Skeletal muscle tissue (tissue), 4 donors: ENCODE data around the gene SMIM13. TPM values are rescaled to one million over a fixed set of nuclear protein-coding genes. Genes with fewer than 3 reads are reported as not detected.

Experiments used
- H3K27ac ChIP-seq: one replicate; pipeline ENCODE4 v1.7.0; 2013; ENCODE audit warnings: mild to moderate bottlenecking, low read depth, low read length, inconsistent platforms
- H3K27me3 ChIP-seq, 3 donors: one replicate each; pipeline ENCODE4 v1.7.0; 2013; ENCODE audit warnings: low read length in 3 of 3; ENCODE audit not compliant: control insufficient read depth in 3 of 3, insufficient read depth in 3 of 3
- H3K36me3 ChIP-seq, 3 donors: one replicate each; pipeline ENCODE4 v1.7.0; 2013; ENCODE audit warnings: low read length in 3 of 3; ENCODE audit not compliant: control insufficient read depth in 3 of 3, insufficient read depth in 3 of 3
- H3K4me1 ChIP-seq, 3 donors: one replicate each; pipeline ENCODE4 v1.7.0; 2013; ENCODE audit warnings: low read length in 3 of 3, mild to moderate bottlenecking in 3 of 3; ENCODE audit not compliant: control insufficient read depth in 3 of 3, insufficient read depth in 3 of 3
- H3K4me3 ChIP-seq, 3 donors: one replicate each; pipeline ENCODE4 v1.7.0; 2013; ENCODE audit warnings: low read length in 3 of 3
- H3K9ac ChIP-seq, 3 donors: one replicate each; pipeline ENCODE4 v1.7.0; 2013; ENCODE audit warnings: low read length in 3 of 3, mild to moderate bottlenecking in 3 of 3, moderate library complexity in 2 of 3, low read depth in 1 of 3
- H3K9me3 ChIP-seq, 3 donors: one replicate each; pipeline ENCODE4 v1.7.0; 2013; ENCODE audit warnings: low read length in 3 of 3; ENCODE audit not compliant: control insufficient read depth in 3 of 3
- total RNA-seq: library from RNA; depleted of rRNA; stranded (reverse); fragments of >200 nt; gene quantifications from one replicate; pipeline ENCODE4 v1.2.3, GENCODE V29; 2014
- donor health status: Osteomylitis.

The SMIM13 gene
- total RNA-seq = 7.8 TPM

- no peaks in the 10 kb centered on the region for H3K9me3 ChIP-seq
- H3K27ac ChIP-seq = peak within 1 kb of the TSS; percentile 88
- H3K4me3 ChIP-seq = peak within 1 kb of the TSS; percentile 91 to 99 (median 97)
- H3K36me3 ChIP-seq = no peaks in the 10 kb centered on the region
- no peaks in the 10 kb centered on the region for H3K27me3 ChIP-seq
- peaks cover 9 to 16% (median 10%) of the 10 kb centered on the region in 3 donors for H3K4me1 ChIP-seq
- H3K9ac ChIP-seq = peak within 1 kb of the TSS; percentile 87 to 91 (median 87)
Measured at GRCh38 chr6:11093626-11094410, at the start of gene SMIM13. Gene SMIM13 (plus strand): TSS chr6:11093834. CDS start chr6:11094314, 480 bp downstream.

- Histone ChIP-seq H3K27ac (no peak within 1 kb of the TSS), H3K27me3 (peaks cover 30 to 39% (median 37%) of the 10 kb centered on the region in 3 donors), H3K9ac (peak within 1 kb of the TSS in 1 of 3 donors; percentile 52)
Measured at GRCh38 chr6:11043961-11044711, 49.5 kb upstream of the SMIM13 start, which contains the start of gene ELOVL2. Gene ELOVL2 (minus strand): TSS chr6:11044305. CDS start chr6:11044230, 75 bp downstream.

GRCh38 chr6:11044712-11045167, 48.9 kb upstream of the SMIM13 start:
- H3K4me3 ChIP-seq = peak overlapping the region in 1 of 3 donors; percentile 45
- H3K4me1 ChIP-seq = no peaks in the 10 kb centered on the region
- peaks cover 30 to 40% (median 37%) of the 10 kb centered on the region in 3 donors for H3K27me3 ChIP-seq

More at GRCh38 chr6:11043961-11044711, 49.5 kb upstream of the SMIM13 start, which contains the start of gene ELOVL2:
- peak within 1 kb of the TSS; percentile 40 to 51 (median 46) for H3K4me3 ChIP-seq
- no peaks in the 10 kb centered on the region for H3K9me3 ChIP-seq
- H3K36me3 ChIP-seq = no peaks in the 10 kb centered on the region
- H3K4me1 ChIP-seq = no peaks in the 10 kb centered on the region

GRCh38 chr6:11050731-11051130, 42.9 kb upstream of the SMIM13 start:
- Histone ChIP-seq H3K27me3 (peaks cover 7 to 16% (median 11%) of the 10 kb centered on the region in 3 donors), H3K9me3 (no peaks in the 10 kb centered on the region), H3K27ac (no peak overlapping the region), H3K36me3 (no peaks in the 10 kb centered on the region), H3K4me1 (no peaks in the 10 kb centered on the region), H3K4me3 (no peak overlapping the region), H3K9ac (no peak overlapping the region)

More at GRCh38 chr6:11044712-11045167, 48.9 kb upstream of the SMIM13 start:
- H3K9me3 ChIP-seq = no peaks in the 10 kb centered on the region
- H3K9ac ChIP-seq = no peak overlapping the region
- no peak overlapping the region for H3K27ac ChIP-seq
- no peaks in the 10 kb centered on the region for H3K36me3 ChIP-seq

GRCh38 chr6:11053307-11053706, 40.3 kb upstream of the SMIM13 start:
- H3K9me3 ChIP-seq = no peaks in the 10 kb centered on the region
- no peak overlapping the region for H3K27ac ChIP-seq
- no peaks in the 10 kb centered on the region for H3K4me1 ChIP-seq
- peaks cover 0 to 8% (median 3%) of the 10 kb centered on the region in 3 donors for H3K27me3 ChIP-seq
- no peak overlapping the region for H3K9ac ChIP-seq
- no peak overlapping the region for H3K4me3 ChIP-seq
- H3K36me3 ChIP-seq = no peaks in the 10 kb centered on the region

GRCh38 chr6:11054722-11055121, 38.9 kb upstream of the SMIM13 start:
- Histone ChIP-seq H3K9ac (no peak overlapping the region), H3K4me1 (no peaks in the 10 kb centered on the region), H3K36me3 (no peaks in the 10 kb centered on the region), H3K27me3 (peaks cover 0 to 3% (median 0%) of the 10 kb centered on the region in 3 donors), H3K27ac (no peak overlapping the region), H3K4me3 (no peak overlapping the region), H3K9me3 (no peaks in the 10 kb centered on the region)

GRCh38 chr6:11055127-11055627, 38.5 kb upstream of the SMIM13 start:
- no peak overlapping the region for H3K4me3 ChIP-seq
- no peak overlapping the region for H3K27ac ChIP-seq
- no peaks in the 10 kb centered on the region for H3K4me1 ChIP-seq
- H3K9me3 ChIP-seq = no peaks in the 10 kb centered on the region
- H3K9ac ChIP-seq = no peak overlapping the region
- no peaks in the 10 kb centered on the region for H3K36me3 ChIP-seq
- H3K27me3 ChIP-seq = peaks cover 0 to 3% (median 0%) of the 10 kb centered on the region in 3 donors

- Histone ChIP-seq H3K27ac (no peak overlapping the region), H3K4me1 (no peaks in the 10 kb centered on the region), H3K36me3 (no peaks in the 10 kb centered on the region), H3K27me3 (no peaks in the 10 kb centered on the region), H3K9ac (no peak overlapping the region), H3K4me3 (no peak overlapping the region), H3K9me3 (no peaks in the 10 kb centered on the region)
Measured at GRCh38 chr6:11056871-11057270, 36.8 kb upstream of the SMIM13 start.

- H3K4me1 ChIP-seq = no peaks in the 10 kb centered on the region
Measured at GRCh38 chr6:11058406-11058805, 35.2 kb upstream of the SMIM13 start.

More at GRCh38 chr6:11058406-11058805, 35.2 kb upstream of the SMIM13 start:
- no peak overlapping the region for H3K4me3 ChIP-seq
- no peak overlapping the region for H3K27ac ChIP-seq
- H3K36me3 ChIP-seq = no peaks in the 10 kb centered on the region
- no peaks in the 10 kb centered on the region for H3K9me3 ChIP-seq
- no peaks in the 10 kb centered on the region for H3K27me3 ChIP-seq
- no peak overlapping the region for H3K9ac ChIP-seq
